HTERT RPE-1 (cell line): ENCODE data around the gene MSL1.

Source experiments
- in situ Hi-C: fragments of 300-500 bp; cut with MboI; formaldehyde crosslinking; loops from 4 replicates; pipeline ENCODE4 v1.14.3; 2020; ENCODE audit warnings: low sequenced_read_pairs

Gene MSL1

DNA sequence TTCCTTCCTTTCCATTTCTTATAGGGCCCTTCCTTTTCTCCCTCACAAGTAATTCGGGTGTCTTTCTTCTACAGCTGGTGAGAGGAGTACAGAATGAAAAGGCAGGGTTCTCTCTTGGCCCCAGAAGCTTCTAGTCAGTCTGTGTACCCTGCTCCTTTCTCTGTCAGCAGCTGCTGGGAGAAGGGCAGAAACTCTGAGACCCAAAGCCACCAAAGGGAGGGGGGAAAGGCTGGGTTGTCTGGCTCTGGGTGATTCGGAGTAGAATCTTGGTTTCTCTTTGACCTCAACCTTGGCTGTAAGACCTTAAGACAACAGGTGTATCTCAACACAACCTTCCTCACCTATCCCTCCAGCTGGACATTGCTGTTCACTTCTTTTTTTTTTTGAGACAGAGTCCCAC, 18.1 kb upstream of the MSL1 start:
- in situ Hi-C loops, result no loop called here

DNA sequence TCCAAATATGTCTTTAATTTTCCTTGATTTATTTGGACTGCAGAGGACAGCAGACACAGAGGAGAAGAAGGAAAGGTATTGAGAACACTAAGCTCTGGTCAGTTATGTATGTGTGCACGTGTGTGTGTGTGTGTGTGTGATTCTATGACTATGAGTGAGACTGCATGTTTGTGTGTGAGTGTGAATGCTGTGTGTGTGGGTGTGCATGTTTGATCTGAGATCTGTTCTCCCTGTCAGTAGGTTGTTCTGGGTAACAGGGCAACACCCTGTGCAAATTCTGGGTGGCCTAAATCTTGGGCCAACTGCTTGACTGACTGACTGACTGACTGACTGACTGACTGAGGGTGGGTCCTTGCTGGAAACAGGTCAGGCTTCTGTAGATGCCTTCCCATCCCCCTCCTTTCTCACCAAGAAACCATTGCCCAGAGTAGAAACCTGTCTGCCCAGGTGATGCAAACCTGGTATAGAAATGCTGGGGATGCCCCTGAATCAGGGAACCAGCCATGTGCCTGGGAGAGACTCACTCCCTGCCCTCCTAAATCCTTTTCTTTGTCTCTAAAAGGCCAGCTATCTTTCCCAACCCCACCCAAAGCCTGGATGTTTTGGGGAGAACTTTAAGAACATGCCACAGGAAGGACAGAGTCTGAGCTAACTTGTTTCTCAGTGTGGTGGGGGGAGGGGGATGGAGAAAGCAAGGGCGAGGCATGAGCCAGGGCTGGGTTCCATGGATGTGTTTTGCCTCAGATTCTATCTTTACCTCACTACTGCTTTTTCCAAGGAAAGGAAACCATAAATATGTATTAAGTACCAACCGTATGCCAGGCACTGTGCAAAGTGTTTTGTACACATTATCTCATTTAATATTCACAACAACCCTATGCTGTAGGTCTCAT, 16.9 kb upstream of the MSL1 start:
- in situ Hi-C loops, result no loop called here

DNA sequence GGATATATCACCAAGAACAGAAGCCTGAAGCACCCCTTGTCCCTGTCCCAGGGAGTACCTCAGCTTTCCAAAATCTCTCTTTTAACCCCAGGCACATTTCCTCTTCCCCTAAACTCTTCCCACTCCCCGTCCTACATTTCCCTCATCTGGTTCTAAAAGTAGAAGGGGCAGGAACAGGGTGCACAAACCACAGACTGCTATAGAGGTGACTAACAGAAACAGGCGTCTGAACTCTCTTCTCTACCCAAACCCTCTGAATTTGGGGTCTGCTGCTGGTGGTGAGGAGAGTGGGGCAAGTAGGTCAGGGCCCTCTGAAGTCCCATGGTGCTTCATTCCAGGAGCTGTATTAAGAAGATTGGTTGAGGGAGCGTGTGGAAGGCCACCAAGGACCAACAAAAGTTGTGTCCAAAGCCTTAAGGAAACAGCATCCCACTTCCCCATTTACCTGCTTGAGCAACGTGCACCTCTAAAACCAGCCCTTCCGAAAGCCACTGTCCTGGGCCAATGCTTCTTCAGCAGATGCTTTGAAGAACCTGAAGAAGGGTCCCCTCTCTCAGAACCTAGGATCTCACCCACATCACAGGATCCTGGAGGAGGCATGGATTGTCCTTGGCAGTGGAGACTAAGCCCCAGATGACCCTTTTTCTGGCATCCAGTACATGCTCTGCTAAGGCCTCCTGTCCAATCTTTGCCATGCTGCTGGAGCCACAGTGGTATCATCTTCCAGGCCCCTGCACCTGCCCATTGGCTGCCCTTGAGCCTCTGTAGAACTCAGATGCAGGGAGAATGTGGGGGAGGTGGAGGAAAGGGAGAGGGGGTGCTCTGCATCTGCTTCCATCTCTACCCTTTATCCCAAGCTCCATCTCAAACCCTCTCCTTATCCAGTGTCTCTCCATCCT, 15.7 kb upstream of the MSL1 start:
- in situ Hi-C loops, result no loop called here

DNA sequence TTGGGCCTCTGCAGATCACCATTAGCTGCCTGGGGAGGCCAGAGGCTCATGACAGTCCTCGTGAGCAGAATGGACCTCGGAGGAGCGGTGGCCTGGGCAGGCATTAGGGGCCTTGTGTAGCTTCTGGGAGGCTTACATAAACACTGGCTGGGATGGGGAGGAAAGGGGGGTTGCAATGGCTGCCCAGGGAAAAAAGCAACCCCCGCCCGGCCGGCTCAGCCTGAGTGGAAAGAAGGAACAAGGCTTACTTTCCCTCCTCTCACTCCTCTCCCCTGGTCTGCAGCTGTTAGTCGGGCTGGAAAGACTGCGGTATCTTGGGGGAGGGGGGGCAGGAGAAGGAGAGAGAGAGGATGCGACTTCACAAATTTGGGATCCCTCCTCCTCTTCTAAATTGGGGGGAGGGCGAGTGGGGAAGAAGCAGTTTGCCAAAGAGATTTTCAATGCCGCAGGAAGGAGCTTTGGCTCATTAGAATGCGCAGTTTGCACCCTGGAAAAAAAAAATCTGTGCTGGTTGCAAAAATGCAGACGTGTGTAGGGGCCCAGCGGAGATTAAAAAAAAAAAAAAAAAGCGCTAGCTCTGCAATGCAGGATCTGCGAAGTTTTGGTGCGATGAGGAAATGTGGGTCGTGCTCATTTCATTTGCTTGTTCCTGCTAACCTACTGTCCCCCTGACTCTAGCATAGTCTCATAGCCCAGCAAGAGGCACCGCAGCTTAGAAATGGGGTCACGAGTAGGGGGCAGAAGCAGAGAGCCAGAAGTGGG, 14.8 kb upstream of the MSL1 start:
- in situ Hi-C loops, result no loop called here

GRCh38 chr17:40107522-40108174, 14.1 kb upstream of the MSL1 start:
- in situ Hi-C loops, result no loop called here

DNA sequence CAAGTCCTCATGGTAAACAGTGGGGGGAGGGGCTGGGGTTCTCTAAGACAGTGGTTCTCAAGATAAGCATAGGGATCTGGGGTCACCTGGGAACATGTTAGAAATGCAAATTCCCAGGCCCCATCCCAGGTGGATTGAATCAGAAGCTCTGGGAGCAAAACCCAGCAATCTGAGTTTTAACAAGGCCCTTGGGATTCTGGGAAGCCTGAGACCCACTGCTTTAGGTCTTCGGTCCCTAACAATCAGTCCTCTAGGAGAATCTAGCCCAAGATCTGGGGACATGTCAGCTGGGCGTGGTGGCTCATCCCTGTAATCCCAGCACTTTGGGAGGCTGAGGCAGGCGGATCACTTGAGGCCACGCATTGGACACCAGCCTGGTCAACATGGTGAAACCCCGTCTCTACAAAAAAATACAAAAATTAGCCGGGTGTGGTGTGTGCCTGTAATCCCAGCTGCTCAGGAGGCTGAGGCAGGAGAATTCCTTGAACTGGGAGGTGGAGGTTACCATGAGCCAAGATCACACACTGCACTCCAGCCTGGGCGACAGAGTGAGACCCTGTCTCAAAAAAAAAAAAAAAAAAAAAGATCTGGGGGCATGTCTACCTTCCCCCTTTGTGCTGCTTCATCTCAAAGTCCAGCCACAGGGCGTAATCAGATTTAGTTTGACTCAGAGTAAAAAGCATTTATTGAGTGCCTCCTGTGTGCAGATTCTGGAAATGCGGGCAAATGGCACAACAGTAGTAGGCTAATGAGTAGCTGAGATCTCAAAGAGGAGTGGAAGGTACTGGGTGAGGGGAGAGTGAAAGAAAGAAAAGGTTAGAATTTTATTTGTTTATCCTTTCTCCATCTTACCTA, 12.6 kb upstream of the MSL1 start:
- in situ Hi-C loops, result no loop called here

DNA sequence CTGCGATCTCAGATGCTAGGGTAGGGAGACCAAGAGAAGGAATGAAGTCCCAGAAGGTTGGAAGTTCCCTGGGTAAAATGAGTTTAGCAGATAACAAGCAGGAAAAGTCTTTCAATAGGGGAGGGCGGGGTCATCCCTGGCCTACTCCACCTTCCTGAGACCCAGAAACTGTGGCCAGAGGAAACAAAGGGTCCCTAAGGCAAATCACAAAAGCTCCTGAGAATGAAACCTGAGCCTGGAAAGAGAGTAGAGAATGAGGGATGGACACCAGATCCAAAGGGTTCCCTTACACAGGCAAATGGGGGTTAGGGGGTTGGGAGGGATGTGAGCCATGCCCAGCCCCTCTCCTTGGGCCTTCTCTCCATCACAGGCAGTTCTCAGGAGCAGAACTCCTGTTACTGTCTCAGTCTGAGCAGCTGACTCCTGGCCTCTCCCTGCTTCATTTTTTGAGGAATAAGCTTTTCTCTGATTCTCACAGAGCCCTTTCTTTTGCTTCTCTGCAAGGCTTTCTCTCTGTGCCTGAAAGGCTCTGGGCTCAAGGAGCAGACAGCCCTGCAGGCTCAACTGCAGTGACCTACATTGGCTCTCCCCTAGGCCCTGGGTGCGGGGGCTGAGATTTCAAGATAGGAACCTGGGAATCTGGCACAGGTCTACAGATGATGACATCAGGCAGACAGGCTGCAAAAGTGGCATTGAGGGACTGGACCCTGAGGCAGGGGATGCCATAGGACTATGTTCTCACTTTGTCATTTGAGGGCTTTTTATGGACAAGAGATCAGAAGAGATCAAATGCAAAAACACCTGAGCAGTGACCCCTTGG, 11.5 kb upstream of the MSL1 start:
- in situ Hi-C loops, result no loop called here

DNA sequence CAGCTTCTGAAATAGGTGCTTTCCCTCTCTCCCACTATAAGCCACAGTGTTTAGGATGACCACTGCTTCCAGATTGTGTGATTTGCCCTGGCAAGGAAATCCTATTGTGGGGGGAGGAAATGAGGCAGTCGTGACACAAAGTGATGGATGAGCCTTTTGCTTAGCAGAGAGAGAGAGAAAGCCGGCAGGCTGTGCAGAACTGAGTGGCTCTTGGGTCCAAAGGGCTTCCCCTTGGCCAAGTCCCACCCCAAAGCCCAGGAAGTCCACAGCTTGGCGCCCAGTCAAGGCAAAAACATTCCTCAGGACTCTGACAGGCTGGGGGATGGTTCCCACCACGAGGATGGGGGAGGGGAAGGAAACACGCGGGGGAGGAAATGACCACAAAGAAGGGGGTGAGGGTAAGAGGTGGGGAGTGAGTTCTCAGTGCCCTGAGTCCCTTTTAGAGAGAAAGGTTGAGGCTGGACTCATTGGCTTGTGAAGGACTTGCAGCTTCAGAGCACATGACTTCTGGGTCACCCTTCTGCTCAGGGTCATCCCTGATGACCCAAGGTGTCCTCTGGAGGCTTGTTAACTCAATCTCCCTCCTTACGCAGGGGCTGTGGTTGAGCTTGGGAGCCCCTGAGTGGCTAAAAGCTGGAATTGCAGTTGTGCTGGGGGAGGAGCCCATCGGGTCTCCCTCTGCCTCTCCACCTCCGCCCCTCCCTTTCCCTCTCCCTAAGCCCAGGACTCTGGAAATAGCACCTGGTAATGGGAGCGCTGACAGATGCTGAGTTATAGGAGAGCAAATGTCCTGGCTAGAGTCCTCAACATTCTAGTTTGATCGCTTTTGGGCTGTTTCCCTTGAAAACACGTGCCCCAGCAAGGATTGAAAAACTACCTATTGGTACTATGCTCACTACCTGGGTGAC, 10.3 kb upstream of the MSL1 start:
- in situ Hi-C loops, result no loop called here

- in situ Hi-C loops, result no loop called here
These were observed 9.5 kb upstream of the MSL1 start for GRCh38 chr17:40112191-40112711.

DNA sequence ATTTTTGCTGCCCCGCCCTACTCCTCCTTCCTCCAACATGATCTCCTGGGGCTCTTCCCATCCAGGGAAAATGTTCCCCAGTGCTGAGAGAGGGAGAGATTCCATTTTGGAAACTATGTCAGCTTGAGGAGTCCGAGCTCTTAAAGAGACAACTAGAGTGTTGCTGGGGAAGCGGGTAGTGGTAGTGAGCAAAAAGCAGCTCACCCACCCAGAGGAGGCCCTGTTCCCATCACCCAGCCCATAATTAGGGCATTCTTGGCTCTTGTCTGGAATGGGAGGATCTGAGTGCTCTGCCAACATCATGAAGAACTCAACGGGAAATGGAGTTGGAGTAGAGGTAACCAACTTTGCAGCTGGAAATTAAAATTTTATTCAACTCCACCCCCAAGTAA, 9.1 kb upstream of the MSL1 start:
- in situ Hi-C loops, result no loop called here

GRCh38 chr17:40113110-40113906, 8.5 kb upstream of the MSL1 start:
- in situ Hi-C loops, result no loop called here

DNA sequence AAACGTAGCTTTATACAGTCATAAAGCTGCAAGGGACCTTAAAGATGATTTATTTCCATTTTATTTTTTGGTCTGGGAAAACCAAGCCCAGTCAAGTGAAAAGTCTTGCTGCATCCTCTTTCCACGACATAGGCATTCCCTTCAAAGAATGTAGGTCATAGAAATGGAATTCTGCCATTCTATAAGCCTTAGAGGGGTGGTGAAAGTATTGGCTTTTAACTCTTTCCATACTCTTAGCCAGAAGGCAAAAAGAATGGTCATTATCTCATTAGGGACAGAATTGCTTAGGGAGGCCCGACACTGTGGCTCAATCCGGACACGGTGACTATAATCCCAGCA, 7.9 kb upstream of the MSL1 start:
- in situ Hi-C loops, result no loop called here

DNA sequence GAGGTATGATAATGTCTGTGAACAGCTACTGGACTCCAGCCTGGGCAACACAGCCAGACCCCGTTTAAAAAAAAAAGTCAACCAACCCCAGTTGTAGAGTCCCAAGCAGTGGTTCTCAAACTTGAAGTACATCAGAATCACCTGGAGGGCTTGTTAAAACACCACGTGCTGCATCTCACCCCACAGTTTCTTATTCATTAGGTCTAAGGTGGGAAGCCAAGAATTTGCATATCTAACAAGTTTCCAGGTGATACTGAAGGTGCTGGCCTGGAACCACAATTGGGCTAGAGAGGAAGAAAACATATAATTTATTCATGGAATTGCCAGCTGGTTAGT, 6.7 kb upstream of the MSL1 start:
- in situ Hi-C loops, result no loop called here

DNA sequence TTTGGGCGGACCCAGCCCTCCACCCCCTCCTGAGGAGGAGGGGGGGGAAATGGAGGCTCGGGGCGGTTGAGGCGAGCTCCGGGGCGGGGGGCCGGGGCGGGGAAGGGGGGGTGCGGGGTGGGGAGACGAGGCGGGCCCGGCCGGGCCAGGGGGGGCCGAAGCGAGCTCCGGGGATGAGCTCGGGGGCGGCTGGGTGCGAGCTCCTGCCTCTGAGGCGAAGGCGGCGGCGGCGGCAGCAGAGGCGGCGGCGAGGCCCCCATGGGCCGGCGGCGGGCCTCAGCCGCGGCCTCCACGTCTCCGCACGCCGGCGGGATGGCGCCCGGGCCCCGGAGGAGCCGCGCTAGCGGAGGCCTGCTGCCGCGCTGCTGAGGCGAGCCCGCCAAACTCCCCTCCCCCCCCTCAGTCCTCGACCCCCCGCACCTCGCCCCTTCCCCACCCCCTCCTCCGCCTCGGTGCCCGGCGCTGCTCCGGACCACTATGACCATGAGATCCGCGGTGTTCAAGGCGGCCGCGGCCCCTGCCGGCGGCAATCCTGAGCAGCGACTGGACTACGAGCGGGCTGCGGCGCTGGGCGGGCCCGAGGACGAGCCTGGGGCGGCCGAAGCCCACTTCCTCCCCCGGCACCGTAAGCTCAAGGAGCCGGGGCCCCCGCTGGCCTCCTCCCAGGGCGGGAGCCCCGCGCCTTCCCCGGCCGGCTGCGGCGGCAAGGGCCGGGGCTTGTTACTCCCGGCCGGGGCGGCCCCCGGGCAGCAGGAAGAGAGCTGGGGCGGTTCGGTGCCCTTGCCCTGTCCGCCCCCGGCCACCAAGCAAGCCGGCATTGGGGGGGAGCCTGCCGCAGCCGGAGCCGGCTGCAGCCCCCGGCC, 596 bp downstream of the MSL1 start:
- in situ Hi-C loops, result no loop called here

- in situ Hi-C loops, result no loop called here
These were observed 1.4 kb downstream of the MSL1 start for GRCh38 chr17:40122999-40123810.

- in situ Hi-C loops, result no loop called here
These were observed 2.0 kb downstream of the MSL1 start for GRCh38 chr17:40123811-40124114.
